Loucy (cell line): ENCODE results near the gene SORD.

Experiments
- CTCF ChIP-seq: fragments of 200-600 bp; sonication (generic); conservative IDR thresholded peaks from 2 replicates; pipeline ENCODE4 v1.5.1; 2014; ENCODE audit warnings: mild to moderate bottlenecking, antibody characterized with exemption, low read length
- EZH2phosphoT487 ChIP-seq: fragments of 200-600 bp; IDR thresholded peaks from 2 replicates; pipeline ENCODE4 v1.6.1; 2018; ENCODE audit warnings: antibody characterized with exemption, mild to moderate bottlenecking, moderate library complexity, borderline replicate concordance

GRCh38 chr15:45022871-45023658 lies at the start of gene SORD:
- no peak for TF ChIP-seq CTCF
- TF ChIP-seq EZH2phosphoT487 = no peak
